ENCODE measurements around the gene ANKRD36.
"Not testable (repeated sequence)": the region's sequence is repeated elsewhere in the genome, so short reads cannot be mapped to it uniquely, and the experiment has no call there.

DNA sequence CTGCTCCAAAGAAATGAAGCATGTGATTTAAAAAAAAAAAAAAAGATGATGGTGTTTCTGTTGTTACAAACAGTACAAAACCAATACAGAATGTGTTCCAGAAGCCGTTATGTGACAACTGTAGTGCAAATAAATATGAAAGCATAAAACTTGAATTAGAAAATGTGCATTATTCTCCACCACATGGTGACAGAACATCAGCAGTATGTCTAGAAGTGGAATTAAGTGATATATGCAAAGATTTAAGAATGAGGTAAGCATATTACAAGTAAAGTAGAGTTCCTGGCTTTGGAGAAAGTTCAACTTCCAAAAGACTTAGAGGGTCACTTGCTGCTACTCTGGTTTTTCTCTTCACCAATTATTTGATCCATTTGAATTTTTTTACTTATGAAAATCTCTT is 120.0 kb downstream of the ANKRD36 start:
- TF ChIP-seq POLR2A (IDR thresholded peaks at IDR 0.05): not testable (repeated sequence)
- TF ChIP-seq, protein P1, sequence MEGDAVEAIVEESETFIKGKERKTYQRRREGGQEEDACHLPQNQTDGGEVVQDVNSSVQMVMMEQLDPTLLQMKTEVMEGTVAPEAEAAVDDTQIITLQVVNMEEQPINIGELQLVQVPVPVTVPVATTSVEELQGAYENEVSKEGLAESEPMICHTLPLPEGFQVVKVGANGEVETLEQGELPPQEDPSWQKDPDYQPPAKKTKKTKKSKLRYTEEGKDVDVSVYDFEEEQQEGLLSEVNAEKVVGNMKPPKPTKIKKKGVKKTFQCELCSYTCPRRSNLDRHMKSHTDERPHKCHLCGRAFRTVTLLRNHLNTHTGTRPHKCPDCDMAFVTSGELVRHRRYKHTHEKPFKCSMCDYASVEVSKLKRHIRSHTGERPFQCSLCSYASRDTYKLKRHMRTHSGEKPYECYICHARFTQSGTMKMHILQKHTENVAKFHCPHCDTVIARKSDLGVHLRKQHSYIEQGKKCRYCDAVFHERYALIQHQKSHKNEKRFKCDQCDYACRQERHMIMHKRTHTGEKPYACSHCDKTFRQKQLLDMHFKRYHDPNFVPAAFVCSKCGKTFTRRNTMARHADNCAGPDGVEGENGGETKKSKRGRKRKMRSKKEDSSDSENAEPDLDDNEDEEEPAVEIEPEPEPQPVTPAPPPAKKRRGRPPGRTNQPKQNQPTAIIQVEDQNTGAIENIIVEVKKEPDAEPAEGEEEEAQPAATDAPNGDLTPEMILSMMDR (IDR thresholded peaks at IDR 0.05): not testable (repeated sequence)

Measured in right lobe of liver (tissue), 4 donors.